HG03457 (cell line): Measurements from ENCODE around the gene CLDN19.
"Not testable (repeated sequence)": the region's sequence is repeated elsewhere in the genome, so short reads cannot be mapped to it uniquely, and the experiment has no call there.

ENCODE experiments used
- ATAC-seq: cut with Tn5 transposase; IDR thresholded peaks from one replicate; pipeline ENCODE4 v1.9.1; 2021; ENCODE audit warnings: moderate number of reproducible peaks; ENCODE audit not compliant: unreplicated experiment

CLDN19 gene

GRCh38 chr1:42761567-42761966, 21.5 kb upstream of the CLDN19 start:
- ATAC-seq, result no peak

GRCh38 chr1:42759114-42759513, 19.1 kb upstream of the CLDN19 start:
- ATAC-seq, result no peak

- no peak for ATAC-seq
These were observed 18.6 kb upstream of the CLDN19 start for GRCh38 chr1:42758641-42759040.

- ATAC-seq, result no peak
These were observed 17.8 kb upstream of the CLDN19 start for GRCh38 chr1:42757892-42758275.

GRCh38 chr1:42756956-42757891, 17.2 kb upstream of the CLDN19 start:
- ATAC-seq, result no peak

GRCh38 chr1:42753070-42753469, 13.0 kb upstream of the CLDN19 start:
- no peak for ATAC-seq

- ATAC-seq, result no peak
These were observed 12.2 kb upstream of the CLDN19 start for GRCh38 chr1:42752284-42752683.

- not testable (repeated sequence) for ATAC-seq
These were observed 11.6 kb upstream of the CLDN19 start for GRCh38 chr1:42751511-42752070.

GRCh38 chr1:42750041-42750440, 10.0 kb upstream of the CLDN19 start:
- no peak for ATAC-seq

- ATAC-seq, result no peak
These were observed 8.7 kb upstream of the CLDN19 start for GRCh38 chr1:42748461-42749410.

- ATAC-seq, result no peak
These were observed 8.0 kb upstream of the CLDN19 start for GRCh38 chr1:42748021-42748420.

GRCh38 chr1:42747125-42747524, 7.1 kb upstream of the CLDN19 start:
- ATAC-seq, result no peak

- ATAC-seq, result no peak
These were observed 6.5 kb upstream of the CLDN19 start for GRCh38 chr1:42746436-42747105.

- no peak for ATAC-seq
These were observed 5.8 kb upstream of the CLDN19 start for GRCh38 chr1:42745851-42746250.

- no peak for ATAC-seq
These were observed 4.0 kb upstream of the CLDN19 start for GRCh38 chr1:42744148-42744413.

GRCh38 chr1:42743317-42744147, 3.5 kb upstream of the CLDN19 start:
- no peak for ATAC-seq

GRCh38 chr1:42742617-42743316, 2.7 kb upstream of the CLDN19 start:
- no peak for ATAC-seq

GRCh38 chr1:42742141-42742540, 2.1 kb upstream of the CLDN19 start:
- no peak for ATAC-seq

GRCh38 chr1:42741706-42742105, 1.7 kb upstream of the CLDN19 start:
- ATAC-seq, result no peak
